HCT116 (cell line): Measurements from ENCODE around the gene DCTN4. TPM values are rescaled to one million over a fixed set of nuclear protein-coding genes. Genes with fewer than 3 reads are reported as not detected.
"Not testable (repeated sequence)": the region's sequence is repeated elsewhere in the genome, so short reads cannot be mapped to it uniquely, and the experiment has no call there.

Experiments used
- ATAC-seq: fragments of 200-7000 bp; cut with Tn5 transposase; 2 replicates; pipeline ENCODE4 v1.9.1; 2020; ENCODE audit warnings: mild to moderate bottlenecking, moderate library complexity
- BruUV-seq: library from RNA; stranded (reverse); fragments of 400-500 nt; replicated peaks from 2 replicates; lab custom pipeline; 2021; lab: Mats Ljungman, UMichigan
- CTCF ChIA-PET: fragments of 300-600 bp; sonication (Branson Sonifier 250); formaldehyde crosslinking; loops from one replicate; lab custom pipeline; 2021; ENCODE audit warnings: antibody characterized with exemption; lab: Charles Lee
- POLR2A ChIA-PET: fragments of 300-600, 350-600 bp; sonication (Branson Sonifier 250); formaldehyde crosslinking; loops from one replicate; lab custom pipeline; 2021; ENCODE audit warnings: antibody characterized with exemption; lab: Charles Lee
- RAD21 ChIA-PET, 2 experiments: fragments of 300-600 bp; sonication (Branson Sonifier 250); formaldehyde crosslinking; loops; one replicate each; lab custom pipeline; 2023; ENCODE audit warnings: low total read pairs in 2 of 2; ENCODE audit not compliant: uncharacterized antibody in 2 of 2, unreplicated experiment in 2 of 2, low non-redundant PET in 1 of 2; lab: Charles Lee
- DNase-seq: peaks from one replicate; pipeline ENCODE4 v3.0.0-alpha.2; 2010; ENCODE audit warnings: low read depth, low spot score
- H2AFZ ChIP-seq: fragments of 200-600 bp; shearing (Covaris generic), sonication (generic); 2 replicates; pipeline ENCODE4 v1.6.1; 2017; ENCODE audit warnings: low read depth, mixed run types, mixed read lengths, antibody characterized with exemption, low read length; ENCODE audit not compliant: poor library complexity, severe bottlenecking
- H3K27ac ChIP-seq: 2 replicates; pipeline ENCODE4 v1.5.1; 2012; ENCODE audit warnings: low read depth, low read length
- H3K27me3 ChIP-seq: fragments of 200-600 bp; sonication (generic); 2 replicates; pipeline ENCODE4 v1.6.1; 2016; ENCODE audit warnings: mixed run types, low read length, mixed read lengths; ENCODE audit not compliant: insufficient read depth
- H3K36me3 ChIP-seq, 2 experiments: fragments of 200-500 bp in 1 of 2; fragments of 200-600 bp in 1 of 2; sonication (Bioruptor generic) in 1 of 2; sonication (generic) in 1 of 2; 2 replicates each; pipeline versions ENCODE4 v1.5.1 to v1.6.1; 2014 to 2016; ENCODE audit warnings: low read length in 2 of 2, inconsistent platforms in 1 of 2, mixed read lengths in 1 of 2, mixed run types in 1 of 2; ENCODE audit not compliant: insufficient read depth in 2 of 2, control insufficient read depth in 1 of 2
- H3K4me1 ChIP-seq, 2 experiments: fragments of 200-600 bp in 1 of 2; sonication (generic) in 1 of 2; 2 replicates each; pipeline versions ENCODE4 v1.5.1 to v1.6.1; 2012 to 2017; ENCODE audit warnings: low read length in 2 of 2, inconsistent platforms in 1 of 2, mild to moderate bottlenecking in 1 of 2, mixed read lengths in 1 of 2, mixed run types in 1 of 2, moderate library complexity in 1 of 2; ENCODE audit not compliant: insufficient read depth in 2 of 2, control insufficient read depth in 1 of 2
- H3K4me2 ChIP-seq: fragments of 200-600 bp; sonication (generic); 2 replicates; pipeline ENCODE4 v1.6.1; 2017; ENCODE audit warnings: mixed run types, low read length, mixed read lengths
- H3K4me3 ChIP-seq, 2 experiments: fragments of 200-600 bp in 1 of 2; sonication (generic) in 1 of 2; replicated peaks in 1 of 2; 2 replicates each; pipeline ENCODE4 v1.5.1; 2011 to 2016; ENCODE audit warnings: low read length in 2 of 2, control low read depth in 1 of 2, low read depth in 1 of 2, mild to moderate bottlenecking in 1 of 2, mixed read lengths in 1 of 2, mixed run types in 1 of 2
- H3K79me2 ChIP-seq: fragments of 200-600 bp; sonication (generic); 2 replicates; pipeline ENCODE4 v1.6.1; 2017; ENCODE audit warnings: mild to moderate bottlenecking, mixed run types, low read length, moderate library complexity, mixed read lengths; ENCODE audit not compliant: insufficient read depth
- H3K9ac ChIP-seq: fragments of 200-600 bp; sonication (generic); 2 replicates; pipeline ENCODE4 v1.6.1; 2016; ENCODE audit warnings: low read length, mixed read lengths
- H3K9me2 ChIP-seq: fragments of 200-600 bp; sonication (generic), shearing (Covaris generic); 2 replicates; pipeline ENCODE4 v1.6.1; 2017; ENCODE audit warnings: mixed run types, mild to moderate bottlenecking, moderate library complexity; ENCODE audit not compliant: insufficient read depth
- H3K9me3 ChIP-seq, 2 experiments: fragments of 200-500 bp in 1 of 2; fragments of 200-600 bp in 1 of 2; sonication (Bioruptor generic) in 1 of 2; sonication (generic) in 1 of 2; 2 replicates each; pipeline ENCODE4 v1.6.1; 2014 to 2017; ENCODE audit warnings: low read length in 2 of 2, mixed read lengths in 2 of 2, inconsistent platforms in 1 of 2, low read depth in 1 of 2, mild to moderate bottlenecking in 1 of 2, mixed run types in 1 of 2, moderate library complexity in 1 of 2; ENCODE audit not compliant: control insufficient read depth in 1 of 2, insufficient read depth in 1 of 2
- H4K20me1 ChIP-seq: fragments of 200-600 bp; sonication (generic), shearing (Covaris generic); 2 replicates; pipeline ENCODE4 v1.6.1; 2017; ENCODE audit warnings: mixed run types, mild to moderate bottlenecking, moderate library complexity; ENCODE audit not compliant: insufficient read depth
- FOSL1 ChIP-seq: IDR thresholded peaks from 2 replicates; pipeline ENCODE4 v1.6.1; 2012; ENCODE audit warnings: low read depth
- JUND ChIP-seq: IDR thresholded peaks from 2 replicates; pipeline ENCODE4 v1.6.1; 2012
- POLR2A ChIP-seq: IDR thresholded peaks from 2 replicates; pipeline ENCODE4 v1.7.0; 2011; ENCODE audit warnings: borderline replicate concordance; ENCODE audit not compliant: insufficient read depth, insufficient read length; ENCODE audit errors: extremely low read depth
- RAD21 ChIP-seq: IDR thresholded peaks from 2 replicates; pipeline ENCODE4 v1.6.1; 2012; ENCODE audit warnings: low read depth, mild to moderate bottlenecking
- SRF ChIP-seq: IDR thresholded peaks from 2 replicates; pipeline ENCODE4 v1.6.1; 2012; ENCODE audit warnings: low read depth
- YY1 ChIP-seq: IDR thresholded peaks from 2 replicates; pipeline ENCODE4 v1.6.1; 2011; ENCODE audit warnings: low read length, low read depth, moderate library complexity, mild to moderate bottlenecking; ENCODE audit not compliant: insufficient replicate concordance; ENCODE audit errors: extremely low read depth
- intact Hi-C: fragments of 100-400 bp; cut with micrococcal nuclease; formaldehyde crosslinking; loops from 2 replicates; pipeline ENCODE4 v1.10.0; 2022
- total RNA-seq: library from RNA; stranded (reverse); gene quantifications from one replicate; pipeline ENCODE4 v1.2.1, GENCODE V29; 2021; ENCODE audit not compliant: unreplicated experiment
- TF ChIP-seq, protein P1 (sequence below): IDR thresholded peaks from 2 replicates; pipeline ENCODE4 v1.6.1; 2012; ENCODE audit warnings: low read depth

DCTN4 gene
- total RNA-seq, 1 experiment from 2014 or later, result 78.8 TPM

DNA sequence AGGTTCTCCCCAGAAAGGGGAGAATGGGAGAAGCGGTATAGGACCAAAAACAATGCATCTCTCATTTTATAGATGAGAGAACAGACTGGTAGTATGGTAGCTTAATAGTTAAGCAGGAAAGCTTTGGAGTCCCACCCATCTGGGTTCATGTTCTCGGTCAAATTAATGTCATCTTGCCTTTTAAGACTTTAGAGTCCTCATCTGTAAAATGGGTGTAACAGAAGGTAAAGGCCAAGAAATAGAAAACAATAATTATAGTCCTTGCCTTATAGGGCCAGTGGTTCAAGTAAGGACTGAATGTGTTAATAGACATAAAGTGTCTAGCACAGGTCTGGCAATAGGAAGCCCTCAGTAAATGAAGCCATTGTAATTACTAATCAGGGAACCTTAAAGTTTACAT is 36.1 kb upstream of the DCTN4 start (continued):
- TF ChIP-seq, protein P1, sequence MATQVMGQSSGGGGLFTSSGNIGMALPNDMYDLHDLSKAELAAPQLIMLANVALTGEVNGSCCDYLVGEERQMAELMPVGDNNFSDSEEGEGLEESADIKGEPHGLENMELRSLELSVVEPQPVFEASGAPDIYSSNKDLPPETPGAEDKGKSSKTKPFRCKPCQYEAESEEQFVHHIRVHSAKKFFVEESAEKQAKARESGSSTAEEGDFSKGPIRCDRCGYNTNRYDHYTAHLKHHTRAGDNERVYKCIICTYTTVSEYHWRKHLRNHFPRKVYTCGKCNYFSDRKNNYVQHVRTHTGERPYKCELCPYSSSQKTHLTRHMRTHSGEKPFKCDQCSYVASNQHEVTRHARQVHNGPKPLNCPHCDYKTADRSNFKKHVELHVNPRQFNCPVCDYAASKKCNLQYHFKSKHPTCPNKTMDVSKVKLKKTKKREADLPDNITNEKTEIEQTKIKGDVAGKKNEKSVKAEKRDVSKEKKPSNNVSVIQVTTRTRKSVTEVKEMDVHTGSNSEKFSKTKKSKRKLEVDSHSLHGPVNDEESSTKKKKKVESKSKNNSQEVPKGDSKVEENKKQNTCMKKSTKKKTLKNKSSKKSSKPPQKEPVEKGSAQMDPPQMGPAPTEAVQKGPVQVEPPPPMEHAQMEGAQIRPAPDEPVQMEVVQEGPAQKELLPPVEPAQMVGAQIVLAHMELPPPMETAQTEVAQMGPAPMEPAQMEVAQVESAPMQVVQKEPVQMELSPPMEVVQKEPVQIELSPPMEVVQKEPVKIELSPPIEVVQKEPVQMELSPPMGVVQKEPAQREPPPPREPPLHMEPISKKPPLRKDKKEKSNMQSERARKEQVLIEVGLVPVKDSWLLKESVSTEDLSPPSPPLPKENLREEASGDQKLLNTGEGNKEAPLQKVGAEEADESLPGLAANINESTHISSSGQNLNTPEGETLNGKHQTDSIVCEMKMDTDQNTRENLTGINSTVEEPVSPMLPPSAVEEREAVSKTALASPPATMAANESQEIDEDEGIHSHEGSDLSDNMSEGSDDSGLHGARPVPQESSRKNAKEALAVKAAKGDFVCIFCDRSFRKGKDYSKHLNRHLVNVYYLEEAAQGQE, result no peak
- TF ChIP-seq FOSL1 (no peak), JUND (no peak), RAD21 (no peak), POLR2A (no peak), SRF (no peak), YY1 (no peak)
- TF ChIP-seq, all 23 proteins: peak for 0

DNA sequence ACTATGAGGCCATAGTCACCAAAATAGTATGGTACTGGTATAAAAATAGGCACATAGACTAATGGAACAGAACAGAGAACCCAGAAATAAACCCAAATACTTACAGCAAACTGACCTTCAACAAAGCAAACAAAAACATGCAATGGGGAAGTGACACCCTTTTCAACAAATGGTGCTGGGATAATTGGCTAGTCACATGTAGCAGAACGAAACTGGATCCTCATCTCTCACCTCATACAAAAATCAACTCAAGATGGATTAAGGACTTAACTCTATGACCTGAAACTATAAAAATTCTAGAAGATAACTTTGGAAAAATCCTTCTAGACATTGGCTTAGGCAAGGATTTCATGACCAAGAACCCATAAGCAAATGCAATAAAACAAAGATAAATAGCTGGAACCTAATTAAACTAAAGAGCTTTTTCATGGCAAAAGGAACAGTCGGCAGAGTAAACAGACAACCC is 34.6 kb upstream of the DCTN4 start:
- H2AFZ ChIP-seq, POLR2A ChIA-PET, H4K20me1 ChIP-seq, H3K27me3 ChIP-seq, H3K27ac ChIP-seq, intact Hi-C loops, DNase-seq, H3K4me3 ChIP-seq, BruUV-seq, H3K9me2 ChIP-seq, H3K9ac ChIP-seq, ATAC-seq, H3K4me2 ChIP-seq, RAD21 ChIA-PET, H3K9me3 ChIP-seq: not testable (repeated sequence)
- CTCF ChIA-PET, result interaction anchor here (1.0 kb wide), 1 partner anchor 8 kb away, joined by 3 read pairs; no protein-coding TSS in a partner anchor
- Histone ChIP-seq H3K79me2 (peaks cover 40% of the 10 kb centered on the region), H3K36me3 (peaks cover 0 to 11% of the 10 kb centered on the region in 2 experiments; a peak in 1 of 4 replicates), H3K4me1 (peaks cover 32% of the 10 kb centered on the region in 2 experiments)
